Measurements from ENCODE around the gene TUBB4B.

Gene TUBB4B

DNA sequence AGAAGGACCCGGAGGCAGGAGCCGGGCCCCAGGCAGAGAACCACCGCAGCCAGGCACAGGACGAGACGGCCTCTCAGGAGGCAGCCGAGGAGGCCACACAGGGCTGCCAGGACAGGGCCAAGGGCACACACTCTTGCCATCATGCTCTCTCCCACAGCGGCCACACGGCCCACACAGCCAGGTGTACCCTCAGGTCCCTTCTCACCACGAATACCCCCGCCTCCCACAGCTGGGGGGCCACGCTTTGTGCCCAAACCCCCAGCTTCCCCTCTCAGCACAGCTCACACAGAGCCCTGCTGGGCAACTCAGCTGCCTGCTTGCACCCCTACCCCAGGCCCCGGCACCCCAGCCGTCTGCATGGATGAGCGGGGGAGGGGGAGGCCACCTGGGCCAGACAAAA is 47.3 kb upstream of the TUBB4B start:
- no peak overlapping the region for H3K4me3 ChIP-seq (IDR thresholded peaks at IDR 0.05; ENCODE audit: insufficient read depth, low read depth, low read length)
- TF ChIP-seq, protein P1, sequence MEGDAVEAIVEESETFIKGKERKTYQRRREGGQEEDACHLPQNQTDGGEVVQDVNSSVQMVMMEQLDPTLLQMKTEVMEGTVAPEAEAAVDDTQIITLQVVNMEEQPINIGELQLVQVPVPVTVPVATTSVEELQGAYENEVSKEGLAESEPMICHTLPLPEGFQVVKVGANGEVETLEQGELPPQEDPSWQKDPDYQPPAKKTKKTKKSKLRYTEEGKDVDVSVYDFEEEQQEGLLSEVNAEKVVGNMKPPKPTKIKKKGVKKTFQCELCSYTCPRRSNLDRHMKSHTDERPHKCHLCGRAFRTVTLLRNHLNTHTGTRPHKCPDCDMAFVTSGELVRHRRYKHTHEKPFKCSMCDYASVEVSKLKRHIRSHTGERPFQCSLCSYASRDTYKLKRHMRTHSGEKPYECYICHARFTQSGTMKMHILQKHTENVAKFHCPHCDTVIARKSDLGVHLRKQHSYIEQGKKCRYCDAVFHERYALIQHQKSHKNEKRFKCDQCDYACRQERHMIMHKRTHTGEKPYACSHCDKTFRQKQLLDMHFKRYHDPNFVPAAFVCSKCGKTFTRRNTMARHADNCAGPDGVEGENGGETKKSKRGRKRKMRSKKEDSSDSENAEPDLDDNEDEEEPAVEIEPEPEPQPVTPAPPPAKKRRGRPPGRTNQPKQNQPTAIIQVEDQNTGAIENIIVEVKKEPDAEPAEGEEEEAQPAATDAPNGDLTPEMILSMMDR (conservative IDR thresholded peaks at IDR 0.05; ENCODE audit: low read depth, low read length) = no peak
- H2AFZ ChIP-seq (ENCODE audit: low read depth) = no peak overlapping the region
- no peak overlapping the region for H3K9ac ChIP-seq
- no peaks in the 10 kb centered on the region for H3K36me3 ChIP-seq (ENCODE audit: insufficient read depth)
- peaks cover 12% of the 10 kb centered on the region; the same call in 1 of the 2 replicates for H3K79me2 ChIP-seq (ENCODE audit: insufficient read depth, low read depth)
- peaks cover 11% of the 10 kb centered on the region for H3K4me1 ChIP-seq (ENCODE audit: low read depth, poor library complexity, severe bottlenecking)
- H3K27ac ChIP-seq = no peak overlapping the region
- no peaks in the 10 kb centered on the region for H4K20me1 ChIP-seq (ENCODE audit: insufficient read depth)
- no peaks in the 10 kb centered on the region for H3K27me3 ChIP-seq (ENCODE audit: insufficient read depth, low read depth)
- no peak overlapping the region for H3K4me2 ChIP-seq

DNA sequence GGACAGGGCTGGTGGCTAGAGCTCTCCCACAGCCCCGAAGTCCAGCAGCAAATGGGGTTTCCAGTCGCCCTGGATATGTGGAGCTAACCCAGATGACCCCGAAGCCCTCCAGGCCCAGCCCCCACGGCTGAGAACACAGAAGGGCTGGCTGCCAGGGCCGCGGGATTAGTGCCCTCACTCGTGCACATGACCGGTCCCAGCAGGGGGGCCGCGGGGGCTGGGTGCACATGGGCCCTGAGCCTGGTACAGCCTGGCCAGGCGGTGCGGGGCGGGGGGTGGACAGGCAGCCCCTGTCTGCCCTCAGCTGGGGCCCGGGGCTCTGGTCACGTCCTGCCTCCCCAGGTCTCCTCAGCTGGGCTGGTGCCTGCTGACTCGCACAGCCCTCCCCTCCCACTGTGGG is 46.7 kb upstream of the TUBB4B start:
- no peak overlapping the region for H3K4me3 ChIP-seq (IDR thresholded peaks at IDR 0.05; ENCODE audit: insufficient read depth, low read depth, low read length)
- no peak overlapping the region for H3K9ac ChIP-seq
- no peak overlapping the region for H3K27ac ChIP-seq
- H3K4me2 ChIP-seq = no peak overlapping the region
- H2AFZ ChIP-seq (ENCODE audit: low read depth) = no peak overlapping the region
- H4K20me1 ChIP-seq (ENCODE audit: insufficient read depth) = no peaks in the 10 kb centered on the region
- H3K79me2 ChIP-seq (ENCODE audit: insufficient read depth, low read depth) = peaks cover 10% of the 10 kb centered on the region; the same call in 1 of the 2 replicates
- TF ChIP-seq, protein P1 (conservative IDR thresholded peaks at IDR 0.05; ENCODE audit: low read depth, low read length) = no peak
- H3K4me1 ChIP-seq (ENCODE audit: low read depth, poor library complexity, severe bottlenecking) = peaks cover 11% of the 10 kb centered on the region
- H3K36me3 ChIP-seq (ENCODE audit: insufficient read depth) = no peaks in the 10 kb centered on the region
- H3K27me3 ChIP-seq (ENCODE audit: insufficient read depth, low read depth) = no peaks in the 10 kb centered on the region

DNA sequence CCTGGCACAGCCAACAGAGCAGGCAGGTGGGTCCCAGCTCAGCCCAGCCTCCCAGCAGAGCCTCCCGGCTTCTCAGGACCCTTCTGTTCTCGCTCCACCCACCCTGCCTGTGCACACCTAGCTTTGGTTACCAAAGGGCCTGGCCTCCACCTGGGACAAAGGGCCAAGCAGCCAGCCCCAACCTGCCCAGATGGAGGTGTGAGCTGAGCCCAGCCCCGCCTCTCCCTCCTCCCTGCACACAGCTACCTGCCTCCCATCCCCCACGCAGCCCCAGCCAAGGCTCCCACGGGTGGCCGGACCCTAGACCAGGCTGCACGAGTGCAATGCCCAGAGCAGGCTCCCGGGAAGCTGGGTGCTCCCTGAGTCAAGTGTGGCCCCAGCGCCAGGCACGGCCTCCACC is 46.2 kb upstream of the TUBB4B start:
- Histone ChIP-seq H3K4me3 (IDR thresholded peaks at IDR 0.05; ENCODE audit: insufficient read depth, low read depth, low read length) (no peak overlapping the region), H3K4me1 (ENCODE audit: low read depth, poor library complexity, severe bottlenecking) (peaks cover 13% of the 10 kb centered on the region), H2AFZ (ENCODE audit: low read depth) (no peak overlapping the region), H3K36me3 (ENCODE audit: insufficient read depth) (no peaks in the 10 kb centered on the region), H3K27me3 (ENCODE audit: insufficient read depth, low read depth) (no peaks in the 10 kb centered on the region), H3K9ac (no peak overlapping the region), H3K79me2 (ENCODE audit: insufficient read depth, low read depth) (peaks cover 6% of the 10 kb centered on the region; the same call in 1 of the 2 replicates), H4K20me1 (ENCODE audit: insufficient read depth) (no peaks in the 10 kb centered on the region), H3K4me2 (no peak overlapping the region), H3K27ac (no peak overlapping the region)
- TF ChIP-seq, protein P1 (conservative IDR thresholded peaks at IDR 0.05; ENCODE audit: low read depth, low read length) = no peak

- Histone ChIP-seq H4K20me1 (ENCODE audit: insufficient read depth) (no peaks in the 10 kb centered on the region), H3K79me2 (ENCODE audit: insufficient read depth, low read depth) (no peaks in the 10 kb centered on the region), H3K9ac (no peak overlapping the region), H3K36me3 (ENCODE audit: insufficient read depth) (no peaks in the 10 kb centered on the region), H3K27me3 (ENCODE audit: insufficient read depth, low read depth) (no peaks in the 10 kb centered on the region), H3K4me2 (no peak overlapping the region), H3K27ac (no peak overlapping the region), H3K4me3 (IDR thresholded peaks at IDR 0.05; ENCODE audit: insufficient read depth, low read depth, low read length) (no peak overlapping the region), H2AFZ (ENCODE audit: low read depth) (no peak overlapping the region), H3K4me1 (ENCODE audit: low read depth, poor library complexity, severe bottlenecking) (peaks cover 5% of the 10 kb centered on the region)
- TF ChIP-seq, protein P1 (conservative IDR thresholded peaks at IDR 0.05; ENCODE audit: low read depth, low read length) = no peak
Observed at GRCh38 chr9:137195525-137196220, 45.4 kb upstream of the TUBB4B start.

All from KMS-11 (cell line).